GM12801 (cell line): ENCODE measurements around the gene PITPNC1.

Source experiments
- TF ChIP-seq, protein P1 (sequence below): IDR thresholded peaks from one replicate; pipeline ENCODE4 v1.5.1; 2011; ENCODE audit warnings: control low read depth; ENCODE audit not compliant: insufficient read length; ENCODE audit errors: extremely low read depth

The PITPNC1 gene

DNA sequence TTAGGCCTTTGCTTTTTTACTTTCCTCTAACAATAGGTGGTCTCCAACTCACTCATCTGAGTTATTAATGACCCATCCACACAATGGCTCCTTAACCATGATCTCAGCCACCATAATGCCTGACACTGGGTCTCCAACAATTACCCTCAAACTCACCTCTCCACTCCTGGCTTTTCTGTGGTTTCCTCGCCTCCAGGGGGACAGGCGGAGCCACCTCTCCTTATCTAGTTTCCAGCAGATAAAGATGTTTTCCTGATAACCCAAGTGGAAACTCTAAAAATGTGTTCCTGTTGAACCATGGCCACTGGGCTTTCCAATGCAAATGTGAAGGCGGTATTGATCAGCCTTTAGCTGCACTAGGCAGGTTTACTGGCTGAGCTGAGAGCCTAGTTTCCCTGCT, 331.3 kb downstream of the PITPNC1 start:
- TF ChIP-seq, protein P1, sequence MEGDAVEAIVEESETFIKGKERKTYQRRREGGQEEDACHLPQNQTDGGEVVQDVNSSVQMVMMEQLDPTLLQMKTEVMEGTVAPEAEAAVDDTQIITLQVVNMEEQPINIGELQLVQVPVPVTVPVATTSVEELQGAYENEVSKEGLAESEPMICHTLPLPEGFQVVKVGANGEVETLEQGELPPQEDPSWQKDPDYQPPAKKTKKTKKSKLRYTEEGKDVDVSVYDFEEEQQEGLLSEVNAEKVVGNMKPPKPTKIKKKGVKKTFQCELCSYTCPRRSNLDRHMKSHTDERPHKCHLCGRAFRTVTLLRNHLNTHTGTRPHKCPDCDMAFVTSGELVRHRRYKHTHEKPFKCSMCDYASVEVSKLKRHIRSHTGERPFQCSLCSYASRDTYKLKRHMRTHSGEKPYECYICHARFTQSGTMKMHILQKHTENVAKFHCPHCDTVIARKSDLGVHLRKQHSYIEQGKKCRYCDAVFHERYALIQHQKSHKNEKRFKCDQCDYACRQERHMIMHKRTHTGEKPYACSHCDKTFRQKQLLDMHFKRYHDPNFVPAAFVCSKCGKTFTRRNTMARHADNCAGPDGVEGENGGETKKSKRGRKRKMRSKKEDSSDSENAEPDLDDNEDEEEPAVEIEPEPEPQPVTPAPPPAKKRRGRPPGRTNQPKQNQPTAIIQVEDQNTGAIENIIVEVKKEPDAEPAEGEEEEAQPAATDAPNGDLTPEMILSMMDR = no peak

DNA sequence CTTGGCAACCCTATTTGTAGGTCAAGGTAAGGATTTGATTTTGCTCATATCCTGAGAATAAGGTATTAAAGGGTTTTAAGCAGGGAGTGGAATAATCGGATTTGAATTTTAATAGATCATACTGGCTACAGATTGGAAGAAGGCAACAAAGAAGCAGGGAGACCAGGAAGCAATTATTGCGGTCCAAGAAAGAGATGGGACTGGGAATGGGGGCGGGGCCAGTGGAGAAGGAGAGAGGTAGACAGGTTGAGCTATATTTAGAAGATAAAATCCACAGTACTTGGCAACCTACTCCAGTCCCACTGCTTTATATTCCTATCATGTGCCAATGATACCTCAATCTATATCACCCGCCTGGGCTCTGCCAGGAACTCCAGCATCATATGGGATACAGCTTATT, 334.8 kb downstream of the PITPNC1 start:
- TF ChIP-seq, protein P1 = no peak

GRCh38 chr17:67712375-67712774, 335.3 kb downstream of the PITPNC1 start:
- TF ChIP-seq, protein P1 = no peak

GRCh38 chr17:67713169-67713568, 336.1 kb downstream of the PITPNC1 start:
- TF ChIP-seq, protein P1 = no peak

GRCh38 chr17:67716405-67716798, 339.3 kb downstream of the PITPNC1 start:
- TF ChIP-seq, protein P1 = no peak

DNA sequence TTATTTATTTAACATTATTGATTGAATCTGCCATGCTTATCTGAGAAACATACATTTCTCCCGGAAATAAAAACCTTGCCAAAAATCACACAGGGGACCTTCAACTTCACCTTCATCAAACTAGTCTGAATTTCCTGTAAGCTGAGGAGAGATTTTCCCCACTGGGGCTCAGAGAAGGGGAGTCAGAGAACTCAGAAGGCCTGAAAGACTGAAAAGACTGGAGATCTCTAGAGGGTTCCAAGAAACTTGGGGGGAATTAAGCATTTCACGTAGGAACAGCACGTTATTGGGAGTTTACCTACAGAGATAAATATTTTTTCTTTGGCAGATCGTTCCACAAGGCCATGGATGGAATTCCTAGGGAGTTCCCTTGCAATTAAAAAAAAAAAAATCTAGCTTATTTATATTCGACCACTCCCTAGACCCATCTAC, 340.1 kb downstream of the PITPNC1 start:
- TF ChIP-seq, protein P1 = no peak

DNA sequence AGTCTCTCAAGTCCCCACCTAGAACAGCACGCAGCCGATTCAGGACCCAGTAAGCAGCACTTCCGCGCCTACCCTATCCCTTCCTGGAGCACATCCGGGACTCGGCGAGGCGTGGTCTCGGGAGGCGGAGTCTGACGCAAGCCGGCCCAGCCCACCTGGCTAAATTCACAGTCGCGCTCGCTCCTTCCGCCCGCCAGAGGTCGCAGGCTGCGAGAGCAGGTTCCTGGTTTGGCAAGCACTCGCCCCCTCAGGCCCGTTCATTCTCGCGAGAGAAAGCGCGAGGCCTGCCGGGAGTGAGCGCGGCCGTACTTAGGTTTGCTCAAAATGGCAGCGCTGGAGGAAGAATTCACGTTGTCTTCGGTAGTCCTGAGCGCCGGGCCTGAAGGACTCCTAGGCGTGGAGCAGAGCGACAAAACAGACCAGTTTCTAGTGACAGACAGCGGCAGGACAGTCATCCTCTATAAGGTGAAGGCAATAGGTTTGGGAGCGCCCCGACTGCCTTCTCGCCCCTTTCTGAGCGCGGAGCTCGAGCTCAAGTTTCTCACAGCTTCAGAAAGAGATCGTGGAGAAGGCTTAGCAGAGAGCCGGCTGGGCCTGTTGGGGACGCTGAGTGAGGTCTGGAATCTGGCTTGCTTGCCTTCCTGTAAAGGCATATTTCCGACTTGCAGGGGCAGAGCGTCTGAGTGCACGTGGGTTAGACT, 340.7 kb downstream of the PITPNC1 start, which contains the start of gene NOL11:
TSS of gene NOL11 (plus strand) at position 313 of the 701 bp plus-strand sequence. CDS start at position 325, 12 bp downstream.
- TF ChIP-seq, protein P1 = no peak
